Cardiac muscle cell (in vitro differentiated cells and primary cell): ENCODE results near the gene NKX2-8. TPM values are rescaled to one million over a fixed set of nuclear protein-coding genes. Genes with fewer than 3 reads are reported as not detected.

ENCODE experiments used
- DNase-seq, 2 donors: peaks; one replicate each; pipeline versions ENCODE4 v3.0.0 to v3.0.0-alpha.2; 2010 to 2017; ENCODE audit warnings: low read depth in 1 of 2, low spot score in 1 of 2
- H3K27ac ChIP-seq: fragments of 200-600 bp; sonication (generic); 2 replicates; pipeline ENCODE4 v1.5.1; 2016
- H3K27me3 ChIP-seq: fragments of 200-600 bp; sonication (generic); 2 replicates; pipeline ENCODE4 v1.6.0; 2016; ENCODE audit warnings: control low read depth
- H3K36me3 ChIP-seq: fragments of 200-600 bp; sonication (generic); 2 replicates; pipeline ENCODE4 v1.5.1; 2016; ENCODE audit warnings: control low read depth
- H3K4me1 ChIP-seq: fragments of 200-600 bp; sonication (generic); 2 replicates; pipeline ENCODE4 v1.8.1; 2017; ENCODE audit warnings: low read depth, mild to moderate bottlenecking, mixed run types
- H3K4me3 ChIP-seq: fragments of 200-600 bp; sonication (generic); 2 replicates; pipeline ENCODE4 v1.5.1; 2016; ENCODE audit warnings: mild to moderate bottlenecking
- H3K9me3 ChIP-seq: fragments of 200-600 bp; sonication (generic); 2 replicates; pipeline ENCODE4 v1.5.1; 2017; ENCODE audit warnings: low read depth, mild to moderate bottlenecking, control low read depth
- polyA plus RNA-seq: library from polyadenylated mRNA; unstranded; fragments of >200 nt; fragmentation: Nextera tagmentation; extraction: Ambion mirVana; gene quantifications from 2 replicates; pipeline ENCODE4 v1.2.1, GENCODE V29; 2016
- total RNA-seq: library from RNA; depleted of rRNA; stranded (reverse); fragments of >200 nt; gene quantifications from 2 replicates; pipeline ENCODE4 v1.2.3, GENCODE V29; 2016
- TF ChIP-seq, protein P1 (sequence below): IDR thresholded peaks from 2 replicates; pipeline ENCODE4 v1.5.1; 2012; ENCODE audit warnings: low read depth, mild to moderate bottlenecking, low read length

Gene NKX2-8
- total and polyA plus RNA-seq, 2 experiments from 2014 or later = 1.1 TPM; not detected in 1

DNA sequence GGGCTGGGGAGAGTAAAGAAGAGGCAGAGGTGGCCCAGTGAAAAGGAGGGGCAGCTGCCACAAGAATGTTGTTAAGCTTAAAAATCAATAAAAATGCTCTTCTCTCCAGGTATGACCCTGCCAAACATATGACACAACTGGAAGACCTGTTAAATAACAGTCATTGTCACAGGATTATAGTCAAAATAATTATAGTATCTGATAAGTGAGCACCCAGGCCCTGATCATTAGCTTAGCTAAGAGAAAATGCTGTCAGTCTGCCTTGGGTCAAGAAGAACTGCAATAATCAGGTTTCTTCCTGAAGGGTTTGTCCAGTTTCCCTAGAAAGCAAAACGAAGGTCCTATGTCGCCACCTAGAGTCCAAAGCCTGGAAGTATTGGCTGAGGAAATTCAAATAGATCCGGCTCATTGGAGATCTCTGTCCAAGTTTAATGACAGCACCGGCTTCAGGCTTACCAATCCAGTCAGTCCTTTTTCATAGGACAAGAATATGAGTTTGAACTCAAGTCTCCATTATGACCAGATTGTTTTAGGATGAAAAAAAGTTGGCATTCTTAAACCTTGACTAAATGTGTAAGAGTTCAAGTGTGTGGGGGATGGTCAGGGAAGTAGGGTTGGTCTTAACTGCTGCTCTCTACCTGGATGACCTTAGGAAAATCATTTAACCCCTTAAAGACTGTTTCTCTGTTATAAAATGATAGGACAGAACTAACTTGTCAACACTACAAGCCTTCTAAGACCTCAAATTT is 22.5 kb upstream of the NKX2-8 start:
- H3K27me3 ChIP-seq = no peaks in the 10 kb centered on the region

DNA sequence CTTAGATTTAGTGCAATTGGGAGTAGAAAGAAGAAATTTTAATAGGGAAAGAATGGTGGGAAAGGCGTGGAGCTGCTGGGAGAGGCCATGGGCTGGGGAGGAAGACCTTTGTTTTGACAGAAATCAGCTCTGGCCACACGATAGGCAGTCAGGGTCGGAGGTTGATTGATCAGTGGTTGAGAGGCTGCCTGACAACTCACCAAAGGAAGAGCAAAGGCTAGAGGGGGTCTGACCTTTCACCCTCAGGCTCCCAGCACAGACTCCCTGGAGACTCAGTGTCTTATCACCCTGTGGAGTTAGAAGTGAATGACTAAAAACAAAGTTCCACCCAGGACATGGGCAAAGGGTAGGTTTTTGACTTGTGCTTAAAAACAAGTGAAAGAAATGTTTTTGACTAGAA is 18.0 kb upstream of the NKX2-8 start:
- TF ChIP-seq, protein P1, sequence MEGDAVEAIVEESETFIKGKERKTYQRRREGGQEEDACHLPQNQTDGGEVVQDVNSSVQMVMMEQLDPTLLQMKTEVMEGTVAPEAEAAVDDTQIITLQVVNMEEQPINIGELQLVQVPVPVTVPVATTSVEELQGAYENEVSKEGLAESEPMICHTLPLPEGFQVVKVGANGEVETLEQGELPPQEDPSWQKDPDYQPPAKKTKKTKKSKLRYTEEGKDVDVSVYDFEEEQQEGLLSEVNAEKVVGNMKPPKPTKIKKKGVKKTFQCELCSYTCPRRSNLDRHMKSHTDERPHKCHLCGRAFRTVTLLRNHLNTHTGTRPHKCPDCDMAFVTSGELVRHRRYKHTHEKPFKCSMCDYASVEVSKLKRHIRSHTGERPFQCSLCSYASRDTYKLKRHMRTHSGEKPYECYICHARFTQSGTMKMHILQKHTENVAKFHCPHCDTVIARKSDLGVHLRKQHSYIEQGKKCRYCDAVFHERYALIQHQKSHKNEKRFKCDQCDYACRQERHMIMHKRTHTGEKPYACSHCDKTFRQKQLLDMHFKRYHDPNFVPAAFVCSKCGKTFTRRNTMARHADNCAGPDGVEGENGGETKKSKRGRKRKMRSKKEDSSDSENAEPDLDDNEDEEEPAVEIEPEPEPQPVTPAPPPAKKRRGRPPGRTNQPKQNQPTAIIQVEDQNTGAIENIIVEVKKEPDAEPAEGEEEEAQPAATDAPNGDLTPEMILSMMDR = no peak
- Histone ChIP-seq H3K4me1 (no peaks in the 10 kb centered on the region), H3K4me3 (no peak overlapping the region), H3K27me3 (no peaks in the 10 kb centered on the region), H3K9me3 (no peaks in the 10 kb centered on the region), H3K27ac (no peak overlapping the region), H3K36me3 (no peaks in the 10 kb centered on the region)
- DNase-seq = no peak

More for the DNA sequence above, 22.5 kb upstream of the NKX2-8 start:
- TF ChIP-seq, protein P1 = peak; percentile 85
- Histone ChIP-seq H3K4me1 (no peaks in the 10 kb centered on the region), H3K9me3 (no peaks in the 10 kb centered on the region), H3K4me3 (no peak overlapping the region), H3K36me3 (no peaks in the 10 kb centered on the region), H3K27ac (no peak overlapping the region)
- peak; percentile 75 to 82 for DNase-seq

DNA sequence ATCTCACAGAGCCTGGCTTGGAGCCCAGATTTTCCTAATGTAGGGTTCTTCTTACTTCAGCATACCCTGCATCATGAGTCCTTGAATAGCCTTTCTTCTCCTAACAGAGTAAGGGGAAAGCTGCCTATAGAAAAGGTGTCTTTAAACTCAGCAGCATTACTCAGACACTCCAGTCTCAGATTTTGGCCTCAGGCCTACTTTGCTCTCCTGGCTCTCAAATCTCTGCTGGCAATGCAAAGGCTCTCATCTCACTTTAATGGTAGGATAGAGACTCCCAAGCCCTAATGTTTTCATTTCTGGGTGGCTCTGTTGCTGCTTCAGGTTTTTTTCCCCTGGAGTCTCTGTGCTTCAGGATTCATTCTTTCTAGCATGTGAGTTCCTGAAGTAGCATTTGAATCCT is 9.1 kb upstream of the NKX2-8 start:
- TF ChIP-seq, protein P1 = no peak
- no peak for DNase-seq
- H3K36me3 ChIP-seq = no peaks in the 10 kb centered on the region
- H3K4me3 ChIP-seq = no peak overlapping the region
- no peak overlapping the region for H3K27ac ChIP-seq
- peaks cover 62% of the 10 kb centered on the region for H3K27me3 ChIP-seq
- no peaks in the 10 kb centered on the region for H3K4me1 ChIP-seq
- no peaks in the 10 kb centered on the region for H3K9me3 ChIP-seq

DNA sequence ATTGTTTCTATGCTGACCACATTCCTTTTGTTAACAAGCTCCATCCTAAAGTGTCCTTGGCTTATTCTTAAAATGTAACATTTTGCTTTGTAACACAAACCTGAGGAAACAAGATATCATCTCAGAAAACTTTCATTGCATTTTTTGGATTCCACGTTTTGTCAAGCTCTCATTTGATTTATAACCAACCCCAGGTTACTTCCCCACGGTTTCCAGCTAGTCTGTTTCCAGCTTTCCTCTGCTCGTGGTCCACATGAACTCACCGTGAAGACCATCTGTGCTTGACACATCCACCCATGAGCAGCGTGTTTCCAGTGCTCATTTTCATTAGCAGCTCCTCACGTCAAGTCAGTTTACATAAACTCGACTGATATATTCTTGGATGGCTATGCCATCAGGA is 6.4 kb upstream of the NKX2-8 start:
- Histone ChIP-seq H3K27me3 (peaks cover 89% of the 10 kb centered on the region), H3K27ac (no peak overlapping the region), H3K36me3 (no peaks in the 10 kb centered on the region), H3K4me3 (no peak overlapping the region), H3K4me1 (no peaks in the 10 kb centered on the region), H3K9me3 (no peaks in the 10 kb centered on the region)
- TF ChIP-seq, protein P1 = no peak
- DNase-seq = no peak

DNA sequence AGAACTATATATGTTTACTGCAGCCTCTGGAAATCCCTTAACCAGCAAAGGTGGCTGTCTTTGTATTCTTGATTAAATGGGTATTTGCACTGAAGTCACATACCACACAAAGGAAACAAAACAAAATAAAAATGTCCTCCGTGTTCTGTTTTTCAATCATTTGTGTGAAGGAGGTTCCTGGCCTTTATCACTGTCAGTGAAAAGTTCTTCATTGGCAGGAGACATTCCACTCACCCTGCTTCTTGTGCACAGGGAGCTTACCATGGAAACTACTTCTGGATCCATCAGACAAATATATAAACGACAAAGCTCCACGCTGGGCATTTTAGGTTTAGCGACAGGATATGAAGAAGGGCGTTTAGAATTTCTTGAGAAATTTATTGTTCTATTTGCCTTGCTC is 5.7 kb upstream of the NKX2-8 start:
- Histone ChIP-seq H3K4me3 (no peak overlapping the region), H3K27me3 (peaks cover 93% of the 10 kb centered on the region), H3K9me3 (no peaks in the 10 kb centered on the region), H3K36me3 (no peaks in the 10 kb centered on the region), H3K4me1 (no peaks in the 10 kb centered on the region), H3K27ac (no peak overlapping the region)
- TF ChIP-seq, protein P1 = no peak
- DNase-seq = no peak
